Transverse colon (tissue), 4 donors: ENCODE results near the gene NPIPA8.
"Not testable (repeated sequence)": the region's sequence is repeated elsewhere in the genome, so short reads cannot be mapped to it uniquely, and the experiment has no call there.

Experiments
- CTCF ChIP-seq, 5 experiments: fragments of 200-600 bp in 3 of 5; fragments of 450-650 bp in 2 of 5; sonication (generic) in 3 of 5; IDR thresholded peaks; 1 replicate in 2 of 5; 2 replicates in 3 of 5; pipeline ENCODE4 v1.5.1; 2016 to 2017; ENCODE audit warnings: antibody characterized with exemption in 5 of 5, inconsistent platforms in 3 of 5, mild to moderate bottlenecking in 2 of 5, moderate library complexity in 1 of 5
- EP300 ChIP-seq: sonication (generic); formaldehyde crosslinking; IDR thresholded peaks from one replicate; pipeline ENCODE4 v1.6.1; 2017; ENCODE audit warnings: antibody characterized with exemption, low read depth
- POLR2A ChIP-seq: fragments of 450-650 bp; IDR thresholded peaks from one replicate; pipeline ENCODE4 v1.6.1; 2016; ENCODE audit warnings: antibody characterized with exemption, mild to moderate bottlenecking, moderate library complexity
- POLR2AphosphoS5 ChIP-seq, 3 donors: sonication (generic); formaldehyde crosslinking; IDR thresholded peaks; one replicate each; pipeline ENCODE4 v1.6.1; 2016; ENCODE audit warnings: antibody characterized with exemption in 3 of 3

GRCh38 chr16:18286342-18286741 lies 50.2 kb downstream of the NPIPA8 start:
- TF ChIP-seq CTCF (IDR thresholded peaks at IDR 0.05); POLR2A; EP300; POLR2AphosphoS5 (IDR thresholded peaks at IDR 0.05): not testable (repeated sequence)
